GM21360 (cell line): ENCODE data around the gene FOLR3.
"Not testable (repeated sequence)": the region's sequence is repeated elsewhere in the genome, so short reads cannot be mapped to it uniquely, and the experiment has no call there.

Source experiments
- ATAC-seq: cut with Tn5 transposase; IDR thresholded peaks from one replicate; pipeline ENCODE4 v1.9.1; 2021; ENCODE audit warnings: mild to moderate bottlenecking, moderate library complexity; ENCODE audit not compliant: unreplicated experiment

The FOLR3 gene

GRCh38 chr11:72135473-72135872 lies at the start of gene FOLR3:
FOLR3 (plus strand) TSS chr11:72135725; CDS start chr11:72135953, 228 bp downstream.
- ATAC-seq = not testable (repeated sequence)

GRCh38 chr11:72088076-72088808 lies 47.3 kb upstream of the FOLR3 start:
- no peak for ATAC-seq

DNA sequence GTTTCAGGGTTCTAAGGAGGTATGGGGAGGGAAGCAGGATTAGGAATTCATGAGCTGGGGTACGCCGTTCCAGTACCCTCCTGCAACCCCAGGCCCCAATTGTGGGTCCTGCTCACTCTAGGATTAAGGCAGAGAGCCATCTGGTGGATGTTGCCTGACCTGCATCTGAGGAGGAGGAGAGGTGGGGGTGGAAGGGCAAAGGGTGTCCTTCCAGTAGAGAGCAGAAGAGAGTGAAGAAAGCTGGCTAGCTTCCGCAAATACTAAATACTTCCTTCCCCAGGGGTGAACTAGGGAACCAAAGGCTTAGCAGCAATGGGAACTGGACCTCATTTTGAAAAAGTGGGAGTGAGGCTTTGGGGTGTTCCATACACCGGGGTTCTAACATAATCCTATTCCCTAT lies 44.2 kb upstream of the FOLR3 start:
- peak; percentile 59 for ATAC-seq

DNA sequence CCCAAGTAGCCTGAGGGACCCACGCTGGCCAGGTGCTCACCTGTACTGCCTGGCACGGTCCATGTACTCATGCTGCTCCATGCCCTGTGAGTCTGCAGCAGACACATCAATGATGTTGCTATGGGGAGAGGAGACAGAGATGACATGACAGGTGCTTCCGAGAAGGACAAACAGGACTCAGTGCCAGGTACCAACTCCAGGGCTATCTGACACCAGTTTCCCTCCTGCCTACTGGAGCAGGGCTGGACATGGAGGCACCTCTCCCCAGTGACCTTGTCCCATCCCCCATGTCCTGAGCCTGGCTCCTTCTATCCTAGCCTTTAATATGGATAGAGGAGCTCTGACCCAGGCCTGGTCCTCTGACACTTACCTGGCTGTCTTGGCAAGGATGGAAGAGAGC lies 36.8 kb upstream of the FOLR3 start:
- no peak for ATAC-seq

DNA sequence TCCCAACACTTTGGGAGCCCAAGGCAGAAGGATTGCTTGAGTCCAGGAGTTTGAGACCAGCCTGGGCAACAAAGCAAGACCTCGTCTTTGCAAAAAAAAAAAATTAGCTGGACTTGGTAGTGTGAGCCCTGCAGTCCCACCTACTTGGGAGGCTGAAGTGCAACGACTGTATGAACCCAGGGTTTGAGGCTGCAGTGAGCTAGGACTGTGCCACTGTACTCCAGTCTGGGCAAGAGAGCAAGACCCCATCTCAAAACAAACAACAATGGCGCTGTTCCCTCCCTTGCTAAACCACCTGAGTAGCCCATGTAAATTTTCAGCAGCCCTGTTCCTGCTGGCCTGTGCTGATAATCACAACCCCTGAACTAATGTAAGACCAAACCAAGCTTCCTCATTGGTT lies 35.5 kb upstream of the FOLR3 start:
- no peak for ATAC-seq

DNA sequence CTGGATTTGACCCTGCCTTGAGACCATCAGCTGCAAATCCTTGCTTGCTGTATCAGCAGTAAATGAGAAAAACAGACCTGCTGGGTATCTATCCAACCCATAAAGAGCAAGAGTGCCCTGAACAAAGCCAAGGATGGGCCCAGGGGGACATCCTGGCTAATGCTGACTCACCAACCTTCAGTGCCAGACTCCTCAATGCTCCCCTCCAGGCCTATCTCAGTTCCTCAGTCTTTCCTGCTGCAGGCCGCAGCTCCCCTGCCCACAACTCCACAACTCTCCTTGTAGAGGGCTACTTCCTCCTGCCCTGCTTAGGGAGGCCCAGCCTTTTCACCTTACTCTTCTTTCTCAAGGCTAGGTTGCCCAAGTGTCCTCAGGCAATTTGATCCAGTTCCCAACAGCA lies 35.1 kb upstream of the FOLR3 start:
- ATAC-seq = no peak

DNA sequence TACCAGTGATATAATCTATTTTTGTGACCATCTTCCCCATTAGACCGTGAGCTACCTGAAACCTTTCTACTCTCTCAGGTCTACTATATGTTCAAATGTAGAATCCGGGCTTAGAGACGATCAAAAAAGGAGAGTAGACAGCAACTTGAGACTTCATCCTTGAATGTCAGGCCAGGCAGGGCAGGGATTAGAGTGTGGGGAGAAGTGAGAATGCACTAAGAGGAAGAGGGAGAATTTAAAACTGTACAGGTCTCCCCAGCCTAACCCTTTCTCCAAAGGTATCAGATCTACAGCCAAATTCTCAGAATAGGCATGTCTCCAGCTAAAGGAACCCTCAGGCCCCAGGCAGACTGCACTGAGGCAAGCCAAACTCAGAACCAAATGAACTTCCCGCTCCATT lies 33.4 kb upstream of the FOLR3 start:
- no peak for ATAC-seq

DNA sequence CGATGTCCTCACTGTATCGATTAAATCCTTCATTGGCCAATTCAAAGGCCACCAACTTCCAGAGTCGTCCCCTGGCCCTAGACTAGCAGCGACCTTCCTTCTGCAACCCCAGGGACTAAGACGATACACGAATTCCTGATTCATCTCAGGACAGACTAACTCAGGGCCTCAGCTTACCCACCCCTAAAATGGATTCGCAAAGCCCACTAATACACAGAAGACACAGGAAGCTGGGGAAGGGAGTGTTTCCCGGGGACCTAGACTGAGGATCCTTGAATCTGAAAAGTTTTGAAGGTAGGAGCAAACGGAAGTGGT lies 32.9 kb upstream of the FOLR3 start:
- ATAC-seq = peak; percentile 12

DNA sequence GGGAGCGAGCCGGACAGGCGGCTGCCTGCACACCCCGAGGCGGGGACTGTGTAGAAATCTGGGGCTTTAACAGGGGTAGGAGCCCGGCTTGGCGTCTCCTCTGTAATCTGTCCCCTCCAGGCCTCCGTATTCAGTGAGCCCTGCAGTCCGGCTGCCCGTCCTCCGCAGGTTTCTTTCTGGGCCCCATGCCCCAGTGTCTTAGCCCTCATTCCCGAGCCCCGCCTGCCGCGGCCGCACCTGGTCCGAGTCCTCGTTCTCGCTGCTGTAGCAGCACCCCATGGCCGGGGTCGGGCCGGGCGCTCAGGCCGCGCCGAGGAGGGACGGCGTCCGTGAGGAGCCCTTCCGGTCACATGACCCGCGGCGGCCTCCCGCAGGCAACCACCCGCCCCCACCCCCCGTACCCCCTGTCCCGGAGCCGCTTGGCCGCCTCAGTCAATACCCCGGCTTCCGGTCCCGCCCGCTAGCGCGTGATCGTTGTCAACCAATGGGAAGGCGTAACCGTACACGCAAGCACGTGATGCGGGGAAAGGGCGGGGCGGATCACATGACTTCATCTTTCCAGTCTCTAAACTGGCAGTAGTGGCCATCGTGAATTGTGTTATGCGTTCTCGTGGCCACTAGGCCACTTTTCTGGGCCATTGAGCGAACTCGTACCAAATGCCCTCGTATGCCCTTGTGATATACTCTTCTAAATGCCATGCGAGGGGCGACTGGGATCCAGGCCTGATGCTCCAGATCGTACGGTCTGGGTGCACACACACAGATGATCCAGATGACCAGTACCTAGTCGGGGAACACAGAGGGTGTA lies 32.4 kb upstream of the FOLR3 start, which contains the start of gene LAMTOR1:
LAMTOR1 (minus strand) TSS at position 352 of the 808 bp plus-strand sequence; CDS start at position 279, 73 bp downstream.
- ATAC-seq = peak; percentile 82

DNA sequence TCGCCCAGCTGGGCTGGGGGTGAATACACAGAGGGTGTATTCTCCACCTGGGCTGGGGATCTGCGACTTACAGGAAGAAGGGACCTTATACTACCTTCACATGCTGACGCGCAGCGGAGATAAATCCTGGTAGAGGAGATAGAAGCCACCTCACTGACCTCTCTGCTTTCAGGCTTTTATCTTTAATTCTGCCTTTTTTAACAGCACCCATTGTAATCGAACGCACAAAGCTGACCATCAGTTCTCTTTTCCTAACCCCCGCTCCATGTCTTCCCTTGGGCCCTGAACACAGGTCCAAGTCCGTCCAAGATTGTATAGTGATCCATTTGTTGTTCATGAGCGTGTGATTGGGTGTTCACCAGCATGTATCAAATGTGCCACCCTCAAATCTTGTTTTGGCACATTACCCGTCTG lies 31.8 kb upstream of the FOLR3 start:
- ATAC-seq = no peak

- ATAC-seq = no peak
Measured at GRCh38 chr11:72105888-72106287, 29.6 kb upstream of the FOLR3 start, which contains the start of gene TOMT. TOMT (plus strand) TSS chr11:72105924; CDS start chr11:72105952, 28 bp downstream.

DNA sequence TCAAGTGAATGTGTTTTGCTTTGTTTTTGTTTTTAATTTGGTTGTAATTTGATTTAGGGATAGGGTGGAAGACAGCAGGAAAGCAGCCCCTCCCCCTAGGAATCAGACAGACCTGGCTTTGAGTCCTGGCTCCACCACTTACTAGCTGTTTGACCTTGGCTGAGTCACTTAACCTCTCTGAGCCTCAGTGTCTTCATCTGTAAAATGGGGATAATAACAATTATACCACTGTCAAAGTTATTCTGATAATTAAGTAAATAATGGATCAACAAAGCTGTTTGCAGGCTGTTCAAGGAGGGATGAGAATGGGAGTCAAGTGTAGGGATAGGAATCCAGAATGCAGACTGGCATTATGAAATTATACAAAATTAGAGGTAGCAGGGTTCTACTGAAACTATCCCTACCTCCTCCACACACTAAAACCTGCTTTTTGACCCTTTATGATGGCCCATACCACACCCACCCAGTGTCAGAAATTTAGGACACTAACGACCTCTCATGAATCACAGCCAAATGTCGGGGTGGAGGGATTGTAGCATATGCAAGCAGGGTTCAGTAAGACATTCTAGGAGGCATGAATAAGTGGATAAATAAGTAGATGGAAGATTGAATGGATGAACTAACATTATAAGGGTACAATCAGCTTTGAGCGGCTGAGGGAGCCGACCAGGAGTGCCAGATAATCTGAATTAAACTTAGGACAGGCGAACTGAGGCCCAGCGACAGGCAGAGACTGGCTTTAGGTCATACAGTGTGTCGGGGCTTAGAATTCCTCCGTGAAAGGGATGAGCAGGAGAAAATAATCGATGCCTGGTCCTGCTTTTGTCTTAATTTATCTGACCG lies 24.0 kb upstream of the FOLR3 start:
- ATAC-seq = peak; percentile 2

GRCh38 chr11:72112143-72112977 lies 23.2 kb upstream of the FOLR3 start, which contains the start of gene ANAPC15:
ANAPC15 (minus strand) TSS chr11:72112695; CDS start chr11:72111276, 1,419 bp downstream.
- ATAC-seq = peak; percentile 86

DNA sequence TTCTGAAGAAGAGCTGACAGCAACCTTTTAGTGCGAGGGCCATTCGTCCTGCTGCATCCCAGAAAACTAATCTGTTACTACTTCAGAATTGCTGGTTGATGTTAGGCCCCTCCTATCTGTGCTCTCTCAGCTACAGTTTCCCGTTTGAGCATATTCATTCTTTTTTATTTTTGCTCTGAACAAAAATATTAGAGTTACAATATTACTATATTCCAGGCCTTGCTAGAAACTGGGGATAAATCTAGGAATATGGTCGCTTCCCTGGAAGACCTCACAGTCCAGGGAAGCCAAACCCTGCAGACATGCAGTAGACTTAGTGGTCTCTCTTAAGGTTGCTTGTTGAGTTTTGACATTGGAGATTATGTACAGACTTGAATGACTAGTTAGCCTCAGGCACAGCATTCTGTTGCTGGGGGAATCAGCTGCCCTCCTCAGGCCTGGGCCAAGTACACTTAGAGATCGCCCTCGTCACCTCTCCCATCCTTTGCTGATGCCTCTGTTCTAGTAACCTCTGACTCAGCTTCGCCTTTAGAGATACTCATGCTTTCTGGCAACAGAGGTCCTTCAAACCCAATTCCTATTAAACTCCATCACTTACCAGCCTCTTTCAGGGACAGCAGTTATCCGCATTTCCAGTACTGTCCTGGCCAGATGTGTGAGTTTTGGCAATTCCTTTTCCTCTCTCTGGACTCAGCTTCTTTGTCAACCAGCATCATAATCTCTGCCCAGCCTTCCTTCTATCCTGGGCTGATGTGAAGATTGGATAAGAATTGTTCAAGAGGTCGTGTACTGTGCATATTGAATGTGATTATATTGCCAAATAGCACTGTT lies 22.3 kb upstream of the FOLR3 start:
- ATAC-seq = no peak

- no peak for ATAC-seq
Measured at GRCh38 chr11:72114570-72114969, 21.0 kb upstream of the FOLR3 start.

GRCh38 chr11:72116019-72116755 lies 19.3 kb upstream of the FOLR3 start:
- no peak for ATAC-seq

DNA sequence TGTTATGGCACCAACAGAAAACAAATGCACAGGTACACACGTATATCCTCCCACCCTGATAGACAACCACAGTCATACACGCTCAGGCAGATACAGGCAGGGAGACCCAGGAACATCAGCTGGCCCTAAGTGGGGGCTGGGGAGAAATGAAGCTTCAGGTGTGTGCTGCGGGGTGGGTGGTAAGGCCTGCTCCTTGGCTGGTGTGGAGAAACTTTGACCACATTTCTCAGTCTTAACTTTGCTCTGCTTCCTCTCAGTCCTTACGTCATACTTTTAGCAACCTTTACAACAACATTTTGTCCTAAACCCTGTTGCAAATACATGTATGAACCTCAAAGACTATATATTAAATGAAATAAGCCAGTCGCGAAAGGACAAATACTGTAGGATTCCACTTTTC lies 16.3 kb upstream of the FOLR3 start:
- ATAC-seq = no peak

GRCh38 chr11:72120930-72121329 lies 14.6 kb upstream of the FOLR3 start:
- no peak for ATAC-seq

DNA sequence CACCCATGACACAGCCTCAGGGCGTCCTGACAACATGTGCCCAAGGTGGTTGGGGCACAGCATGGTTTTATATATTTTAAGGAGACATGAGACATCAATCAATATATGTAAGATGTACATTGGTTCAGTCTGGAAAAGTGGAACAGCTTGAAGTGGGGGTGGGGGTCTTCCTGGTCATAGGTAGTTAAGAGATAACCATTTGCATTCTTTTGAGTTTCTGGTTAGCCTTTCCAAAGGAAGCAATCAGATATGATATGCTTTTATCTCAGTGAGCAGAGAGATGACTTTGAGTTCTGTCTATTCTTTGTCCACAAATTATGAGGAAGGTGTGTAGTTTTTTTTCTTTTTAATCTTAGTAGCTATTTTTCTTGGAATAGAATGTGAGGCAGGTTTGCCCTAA lies 12.9 kb upstream of the FOLR3 start:
- ATAC-seq = no peak
